Fibroblast of lung (primary cell): Measurements from ENCODE around the gene ATP2A1. TPM values are rescaled to one million over a fixed set of nuclear protein-coding genes. Genes with fewer than 3 reads are reported as not detected.

ENCODE experiments used
- DNase-seq, 2 donors: peaks; one replicate each; pipeline versions ENCODE4 v3.0.0 to v3.0.0-alpha.2; 2010; ENCODE audit warnings: low read depth in 2 of 2
- H2AFZ ChIP-seq: 2 replicates; pipeline ENCODE4 v1.5.1; 2012; ENCODE audit warnings: low read length, control low read depth, inconsistent platforms
- H3K27ac ChIP-seq: 2 replicates; pipeline ENCODE4 v1.5.1; 2011; ENCODE audit warnings: low read length, control low read depth; ENCODE audit not compliant: insufficient read depth
- H3K27me3 ChIP-seq: 2 replicates; pipeline ENCODE4 v1.5.1; 2011; ENCODE audit warnings: mild to moderate bottlenecking, low read length; ENCODE audit not compliant: control insufficient read depth, insufficient read depth
- H3K36me3 ChIP-seq: 2 replicates; pipeline ENCODE4 v1.5.1; 2011; ENCODE audit warnings: low read length; ENCODE audit not compliant: control insufficient read depth, insufficient read depth
- H3K4me1 ChIP-seq: 2 replicates; pipeline ENCODE4 v1.5.1; 2011; ENCODE audit warnings: low read length; ENCODE audit not compliant: control insufficient read depth, insufficient read depth; ENCODE audit errors: extremely low read depth
- H3K4me2 ChIP-seq: 2 replicates; pipeline ENCODE4 v1.5.1; 2011; ENCODE audit warnings: low read length, control low read depth; ENCODE audit not compliant: insufficient read depth; ENCODE audit errors: extremely low read depth
- H3K4me3 ChIP-seq, 4 experiments: fragments of 200-600 bp in 1 of 4; sonication (generic) in 1 of 4; replicated peaks in 1 of 4; 2 replicates each; pipeline ENCODE4 v1.5.1; 2011 to 2016; ENCODE audit warnings: low read length in 4 of 4, low read depth in 3 of 4, mild to moderate bottlenecking in 3 of 4, control low read depth in 2 of 4, inconsistent platforms in 1 of 4, mixed read lengths in 1 of 4; ENCODE audit not compliant: insufficient read depth in 1 of 4; ENCODE audit errors: control extremely low read depth in 1 of 4
- H3K79me2 ChIP-seq: 2 replicates; pipeline ENCODE4 v1.5.1; 2012; ENCODE audit warnings: mild to moderate bottlenecking, low read length, inconsistent platforms; ENCODE audit not compliant: control insufficient read depth, insufficient read depth
- H3K9ac ChIP-seq: 2 replicates; pipeline ENCODE4 v1.5.1; 2011; ENCODE audit warnings: mild to moderate bottlenecking, low read length, control low read depth; ENCODE audit not compliant: insufficient read depth
- H3K9me3 ChIP-seq: 2 replicates; pipeline ENCODE4 v1.5.1; 2012; ENCODE audit warnings: low read depth, low read length; ENCODE audit not compliant: control insufficient read depth, insufficient read depth
- H4K20me1 ChIP-seq: 2 replicates; pipeline ENCODE4 v1.5.1; 2011; ENCODE audit warnings: low read length; ENCODE audit not compliant: control insufficient read depth, insufficient read depth; ENCODE audit errors: extremely low read depth
- EZH2 ChIP-seq: IDR thresholded peaks from 2 replicates; pipeline ENCODE4 v1.5.1; 2012; ENCODE audit warnings: low read length, control low read depth, mild to moderate bottlenecking; ENCODE audit errors: missing control alignments
- polyA plus RNA-seq, 2 donors: library from polyadenylated mRNA; depleted of rRNA in 1 of 2; stranded (reverse) in 1 of 2; unstranded in 1 of 2; fragments of >200 nt; gene quantifications; 2 replicates each; pipeline ENCODE4 v1.2.1, GENCODE V29; 2011 to 2012; ENCODE audit warnings: missing spikeins in 1 of 2
- total RNA-seq: library from RNA; depleted of rRNA; stranded (reverse); fragments of >200 nt; gene quantifications from 2 replicates; pipeline ENCODE4 v1.2.1, GENCODE V29; 2014
- TF ChIP-seq, protein P1 (sequence below), 2 donors: IDR thresholded peaks in 1 of 2; conservative IDR thresholded peaks in 1 of 2; 1 replicate in 1 of 2; 2 replicates in 1 of 2; pipeline ENCODE4 v1.5.1; 2011 to 2012; ENCODE audit warnings: low read length in 2 of 2, control low read depth in 1 of 2, inconsistent platforms in 1 of 2, low read depth in 1 of 2, mild to moderate bottlenecking in 1 of 2

Gene ATP2A1
- total and polyA plus RNA-seq, 2 donors (not counting 1 experiment from before 2014, with no cell fraction given) = 0.22 to 0.33 TPM

DNA sequence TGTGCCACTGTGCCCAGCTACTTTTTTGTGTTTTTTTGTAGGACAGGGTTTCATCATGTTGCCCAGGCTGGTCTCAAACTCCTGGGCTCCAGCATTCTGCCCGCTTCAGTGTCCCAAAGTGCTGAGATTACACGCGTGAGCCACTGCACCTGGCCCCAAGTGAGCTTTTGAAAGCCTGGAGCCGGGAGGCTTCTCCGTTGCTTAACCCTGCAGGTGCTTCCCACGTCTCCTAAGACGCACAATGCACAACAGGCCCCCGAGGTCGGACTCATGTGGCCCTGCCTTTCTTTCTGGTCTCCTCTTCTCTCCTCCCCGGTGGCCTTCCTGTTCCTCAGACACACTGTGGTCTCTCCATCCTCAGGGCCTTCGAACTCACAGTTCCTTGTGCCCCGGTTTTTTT lies 34.3 kb downstream of the ATP2A1 start:
- TF ChIP-seq, protein P1, sequence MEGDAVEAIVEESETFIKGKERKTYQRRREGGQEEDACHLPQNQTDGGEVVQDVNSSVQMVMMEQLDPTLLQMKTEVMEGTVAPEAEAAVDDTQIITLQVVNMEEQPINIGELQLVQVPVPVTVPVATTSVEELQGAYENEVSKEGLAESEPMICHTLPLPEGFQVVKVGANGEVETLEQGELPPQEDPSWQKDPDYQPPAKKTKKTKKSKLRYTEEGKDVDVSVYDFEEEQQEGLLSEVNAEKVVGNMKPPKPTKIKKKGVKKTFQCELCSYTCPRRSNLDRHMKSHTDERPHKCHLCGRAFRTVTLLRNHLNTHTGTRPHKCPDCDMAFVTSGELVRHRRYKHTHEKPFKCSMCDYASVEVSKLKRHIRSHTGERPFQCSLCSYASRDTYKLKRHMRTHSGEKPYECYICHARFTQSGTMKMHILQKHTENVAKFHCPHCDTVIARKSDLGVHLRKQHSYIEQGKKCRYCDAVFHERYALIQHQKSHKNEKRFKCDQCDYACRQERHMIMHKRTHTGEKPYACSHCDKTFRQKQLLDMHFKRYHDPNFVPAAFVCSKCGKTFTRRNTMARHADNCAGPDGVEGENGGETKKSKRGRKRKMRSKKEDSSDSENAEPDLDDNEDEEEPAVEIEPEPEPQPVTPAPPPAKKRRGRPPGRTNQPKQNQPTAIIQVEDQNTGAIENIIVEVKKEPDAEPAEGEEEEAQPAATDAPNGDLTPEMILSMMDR (conservative IDR thresholded peaks at IDR 0.05 in 1 of 2, IDR thresholded peaks at IDR 0.05 in 1 of 2; ENCODE audit: low read depth in 1 of 2, low read length in 2 of 2) = no peak
- no peak for TF ChIP-seq EZH2
- H3K4me1 ChIP-seq = no peaks in the 10 kb centered on the region
- no peak for DNase-seq
- H3K9ac ChIP-seq = no peak overlapping the region
- H4K20me1 ChIP-seq = no peaks in the 10 kb centered on the region
- no peaks in the 10 kb centered on the region for H3K79me2 ChIP-seq
- no peak overlapping the region for H3K4me2 ChIP-seq
- H3K27ac ChIP-seq = no peak overlapping the region
- H2AFZ ChIP-seq = no peak overlapping the region
- H3K36me3 ChIP-seq = peaks cover 8% of the 10 kb centered on the region
- H3K27me3 ChIP-seq = no peaks in the 10 kb centered on the region
- no peak overlapping the region for H3K4me3 ChIP-seq
- no peaks in the 10 kb centered on the region for H3K9me3 ChIP-seq

DNA sequence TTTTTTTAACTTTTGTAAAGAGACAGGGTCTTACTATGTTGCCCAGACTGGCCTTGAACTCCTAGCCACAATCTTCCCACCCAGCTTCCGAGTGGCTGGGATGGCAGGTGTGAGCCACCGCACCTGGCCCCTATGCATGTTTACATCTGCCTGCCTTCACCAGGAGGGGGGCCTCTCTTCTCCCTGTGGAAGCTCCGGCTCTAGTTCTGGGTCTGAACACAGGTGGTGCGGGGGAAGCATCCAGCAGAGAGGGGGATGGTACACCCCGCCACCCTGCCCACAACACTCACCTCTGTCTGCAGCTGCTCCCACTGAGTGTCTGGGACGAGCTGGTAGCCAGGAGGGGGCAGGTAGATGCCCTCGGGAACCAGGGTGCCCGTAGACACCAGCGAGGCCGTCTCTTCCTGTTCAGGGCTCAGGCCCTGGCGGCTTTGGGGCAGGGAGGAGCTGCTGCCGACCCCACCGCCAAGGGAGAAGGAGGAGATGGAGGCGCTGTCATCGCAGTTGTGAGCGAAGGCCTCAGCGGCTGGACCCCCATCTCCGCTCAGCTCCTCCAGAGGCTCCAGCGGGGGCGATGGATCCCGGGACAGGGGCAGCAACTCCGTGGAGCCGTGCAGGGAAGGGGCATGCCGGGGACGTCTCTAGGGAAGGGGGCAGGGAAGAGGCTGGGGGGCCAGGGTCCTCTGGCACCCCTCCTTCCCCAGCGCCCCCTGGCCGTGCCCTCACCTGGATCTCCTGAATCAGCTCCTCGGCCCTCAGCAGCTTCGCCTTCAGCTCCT lies 35.8 kb downstream of the ATP2A1 start:
- no peak for DNase-seq
- TF ChIP-seq, protein P1 (conservative IDR thresholded peaks at IDR 0.05 in 1 of 2, IDR thresholded peaks at IDR 0.05 in 1 of 2; ENCODE audit: low read depth in 1 of 2, low read length in 2 of 2) = no peak
- no peak for TF ChIP-seq EZH2
- Histone ChIP-seq H3K9me3 (no peaks in the 10 kb centered on the region), H3K27ac (no peak overlapping the region), H3K4me1 (no peaks in the 10 kb centered on the region), H3K4me2 (no peak overlapping the region), H4K20me1 (no peaks in the 10 kb centered on the region), H3K27me3 (no peaks in the 10 kb centered on the region), H3K4me3 (no peak overlapping the region), H3K79me2 (no peaks in the 10 kb centered on the region), H3K9ac (no peak overlapping the region), H2AFZ (no peak overlapping the region), H3K36me3 (peaks cover 6% of the 10 kb centered on the region)

DNA sequence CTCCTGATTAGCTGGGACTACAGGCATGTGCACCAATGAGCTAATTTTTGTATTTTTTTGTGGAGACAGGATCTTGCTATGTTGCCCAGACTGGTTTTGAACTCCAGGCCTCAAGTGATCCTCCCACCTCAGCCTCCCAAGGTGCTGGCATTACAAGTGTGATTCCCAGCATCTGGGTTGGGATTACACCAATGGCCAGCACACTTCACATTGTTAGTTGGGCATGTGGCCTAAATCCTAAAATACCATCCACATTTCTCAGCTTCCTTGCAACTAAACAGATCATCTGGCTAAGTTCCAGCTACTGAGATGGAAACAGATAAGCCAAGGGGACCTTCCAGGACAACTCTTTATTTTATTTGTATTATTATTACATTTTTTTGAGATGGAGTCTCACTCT lies 36.9 kb downstream of the ATP2A1 start:
- H3K79me2 ChIP-seq = no peaks in the 10 kb centered on the region
- no peak overlapping the region for H2AFZ ChIP-seq
- H3K4me3 ChIP-seq = no peak overlapping the region
- no peaks in the 10 kb centered on the region for H3K9me3 ChIP-seq
- H3K4me1 ChIP-seq = no peaks in the 10 kb centered on the region
- H3K27ac ChIP-seq = no peak overlapping the region
- no peak overlapping the region for H3K4me2 ChIP-seq
- DNase-seq = peak; percentile 39 to 60
- TF ChIP-seq, protein P1 (conservative IDR thresholded peaks at IDR 0.05 in 1 of 2, IDR thresholded peaks at IDR 0.05 in 1 of 2; ENCODE audit: low read depth in 1 of 2, low read length in 2 of 2) = no peak
- no peak for TF ChIP-seq EZH2
- H3K27me3 ChIP-seq = no peaks in the 10 kb centered on the region
- peaks cover 6% of the 10 kb centered on the region for H3K36me3 ChIP-seq
- no peaks in the 10 kb centered on the region for H4K20me1 ChIP-seq
- H3K9ac ChIP-seq = no peak overlapping the region
